Cardiac muscle cell (in vitro differentiated cells and primary cell): ENCODE results near the gene ZBTB8OS. TPM values are rescaled to one million over a fixed set of nuclear protein-coding genes. Genes with fewer than 3 reads are reported as not detected.
"Not testable (repeated sequence)": the region's sequence is repeated elsewhere in the genome, so short reads cannot be mapped to it uniquely, and the experiment has no call there.

Experiments
- DNase-seq, 2 donors: peaks; one replicate each; pipeline versions ENCODE4 v3.0.0 to v3.0.0-alpha.2; 2010 to 2017; ENCODE audit warnings: low read depth in 1 of 2, low spot score in 1 of 2
- H3K27ac ChIP-seq: fragments of 200-600 bp; sonication (generic); 2 replicates; pipeline ENCODE4 v1.5.1; 2016
- H3K27me3 ChIP-seq: fragments of 200-600 bp; sonication (generic); 2 replicates; pipeline ENCODE4 v1.6.0; 2016; ENCODE audit warnings: control low read depth
- H3K36me3 ChIP-seq: fragments of 200-600 bp; sonication (generic); 2 replicates; pipeline ENCODE4 v1.5.1; 2016; ENCODE audit warnings: control low read depth
- H3K4me1 ChIP-seq: fragments of 200-600 bp; sonication (generic); 2 replicates; pipeline ENCODE4 v1.8.1; 2017; ENCODE audit warnings: low read depth, mild to moderate bottlenecking, mixed run types
- H3K4me3 ChIP-seq: fragments of 200-600 bp; sonication (generic); 2 replicates; pipeline ENCODE4 v1.5.1; 2016; ENCODE audit warnings: mild to moderate bottlenecking
- H3K9me3 ChIP-seq: fragments of 200-600 bp; sonication (generic); 2 replicates; pipeline ENCODE4 v1.5.1; 2017; ENCODE audit warnings: low read depth, mild to moderate bottlenecking, control low read depth
- CTCF ChIP-seq: IDR thresholded peaks from 2 replicates; pipeline ENCODE4 v1.5.1; 2012; ENCODE audit warnings: low read depth, mild to moderate bottlenecking, low read length
- polyA plus RNA-seq: library from polyadenylated mRNA; unstranded; fragments of >200 nt; fragmentation: Nextera tagmentation; extraction: Ambion mirVana; gene quantifications from 2 replicates; pipeline ENCODE4 v1.2.1, GENCODE V29; 2016
- total RNA-seq: library from RNA; depleted of rRNA; stranded (reverse); fragments of >200 nt; gene quantifications from 2 replicates; pipeline ENCODE4 v1.2.3, GENCODE V29; 2016

Gene ZBTB8OS
- total and polyA plus RNA-seq, 2 experiments from 2014 or later = 37.1 to 66.8 TPM

DNA sequence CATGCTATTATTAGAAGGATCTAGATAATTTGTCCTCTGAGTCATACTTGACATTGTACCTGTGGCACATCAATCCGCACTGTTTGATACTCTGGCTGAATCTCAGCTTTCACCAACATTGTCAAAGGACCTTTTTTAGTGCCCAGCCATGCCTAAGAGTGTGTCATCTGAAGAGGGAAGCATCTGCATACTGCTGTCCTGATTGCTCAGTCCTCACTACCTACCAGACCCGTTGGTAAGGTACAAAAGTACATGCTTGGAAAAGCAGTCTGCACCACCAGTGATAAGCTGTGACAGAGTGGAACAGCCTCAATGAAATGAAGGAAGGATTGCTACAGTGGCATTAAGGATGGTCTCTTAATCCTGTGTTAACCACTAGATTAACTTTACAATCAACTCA is 35.1 kb upstream of the ZBTB8OS start:
- Histone ChIP-seq H3K4me1 (no peaks in the 10 kb centered on the region), H3K27ac (peak overlapping the region; percentile 14), H3K27me3 (no peaks in the 10 kb centered on the region), H3K9me3 (no peaks in the 10 kb centered on the region), H3K36me3 (peaks cover 33% of the 10 kb centered on the region), H3K4me3 (no peak overlapping the region)
- no peak for DNase-seq
- no peak for TF ChIP-seq CTCF

DNA sequence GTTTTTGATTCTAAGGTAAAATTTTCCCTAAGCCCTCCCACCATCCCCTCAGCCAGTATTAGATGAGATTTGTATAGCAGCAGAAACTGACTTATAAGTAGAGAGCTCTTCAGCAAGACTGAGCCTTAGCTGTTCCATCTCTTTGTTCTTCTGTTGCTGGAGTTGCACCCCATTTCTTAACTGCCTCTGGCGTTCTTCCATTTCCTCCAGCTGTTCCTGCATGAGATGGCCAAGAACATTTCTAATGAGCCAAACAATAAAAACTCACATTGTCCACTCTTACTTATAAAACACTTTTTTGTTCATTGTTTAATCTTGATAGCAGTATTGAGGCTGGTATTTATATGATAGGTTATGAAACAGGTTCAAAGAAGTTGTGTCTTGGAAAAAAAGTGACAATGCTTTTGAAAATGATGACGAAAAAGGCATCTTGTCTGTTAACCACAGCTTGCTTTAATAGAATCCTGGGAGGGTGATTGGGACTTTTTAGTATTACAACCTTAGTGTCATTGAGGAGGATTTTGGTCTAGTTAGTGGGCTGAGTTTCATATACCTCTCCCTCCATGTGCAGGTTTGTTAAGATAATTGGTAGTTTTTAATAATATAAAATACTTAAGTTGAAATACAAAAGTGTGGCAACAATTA is 33.9 kb upstream of the ZBTB8OS start:
- no peak overlapping the region for H3K27ac ChIP-seq
- H3K4me3 ChIP-seq = no peak overlapping the region
- TF ChIP-seq CTCF = no peak
- peak in 1 of 2 donors; percentile 88 for DNase-seq
- H3K4me1 ChIP-seq = no peaks in the 10 kb centered on the region
- no peaks in the 10 kb centered on the region for H3K9me3 ChIP-seq
- H3K27me3 ChIP-seq = no peaks in the 10 kb centered on the region
- H3K36me3 ChIP-seq = peaks cover 40% of the 10 kb centered on the region

- Histone ChIP-seq H3K36me3 (peaks cover 47% of the 10 kb centered on the region), H3K9me3 (no peaks in the 10 kb centered on the region), H3K4me3 (no peak overlapping the region), H3K27ac (no peak overlapping the region), H3K4me1 (no peaks in the 10 kb centered on the region), H3K27me3 (no peaks in the 10 kb centered on the region)
- no peak for TF ChIP-seq CTCF
- DNase-seq = no peak
Measured at GRCh38 chr1:32683397-32683796, 33.0 kb upstream of the ZBTB8OS start.

- peaks cover 55% of the 10 kb centered on the region for H3K36me3 ChIP-seq
- H3K4me1 ChIP-seq = no peaks in the 10 kb centered on the region
- H3K4me3 ChIP-seq = no peak overlapping the region
- no peak for DNase-seq
- TF ChIP-seq CTCF = no peak
- no peaks in the 10 kb centered on the region for H3K9me3 ChIP-seq
- H3K27ac ChIP-seq = no peak overlapping the region
- no peaks in the 10 kb centered on the region for H3K27me3 ChIP-seq
Measured at GRCh38 chr1:32681999-32682398, 31.6 kb upstream of the ZBTB8OS start.

DNA sequence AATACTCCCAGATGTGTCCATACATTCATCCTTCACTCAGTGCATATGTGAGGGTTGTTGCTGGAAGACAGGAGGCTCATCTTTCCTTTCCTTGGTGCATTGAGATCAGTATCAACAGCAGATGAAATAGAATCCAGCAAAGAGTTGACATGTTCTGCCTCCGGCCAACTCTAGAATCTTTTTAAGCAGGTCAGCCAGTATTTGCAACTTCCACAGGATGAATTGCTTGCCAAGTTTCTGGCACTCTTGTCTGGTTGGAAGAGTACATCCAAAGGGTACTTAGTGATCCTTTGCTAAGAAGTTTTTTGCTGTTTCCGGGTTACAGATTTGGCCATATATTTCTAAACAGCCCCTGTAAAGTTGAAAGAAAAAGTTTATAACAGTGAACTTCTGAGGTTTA is 31.2 kb upstream of the ZBTB8OS start:
- H3K4me3 ChIP-seq = no peak overlapping the region
- no peak for TF ChIP-seq CTCF
- no peaks in the 10 kb centered on the region for H3K9me3 ChIP-seq
- peaks cover 60% of the 10 kb centered on the region for H3K36me3 ChIP-seq
- H3K27me3 ChIP-seq = no peaks in the 10 kb centered on the region
- no peaks in the 10 kb centered on the region for H3K4me1 ChIP-seq
- peak in 1 of 2 donors; percentile 64 for DNase-seq
- no peak overlapping the region for H3K27ac ChIP-seq

DNA sequence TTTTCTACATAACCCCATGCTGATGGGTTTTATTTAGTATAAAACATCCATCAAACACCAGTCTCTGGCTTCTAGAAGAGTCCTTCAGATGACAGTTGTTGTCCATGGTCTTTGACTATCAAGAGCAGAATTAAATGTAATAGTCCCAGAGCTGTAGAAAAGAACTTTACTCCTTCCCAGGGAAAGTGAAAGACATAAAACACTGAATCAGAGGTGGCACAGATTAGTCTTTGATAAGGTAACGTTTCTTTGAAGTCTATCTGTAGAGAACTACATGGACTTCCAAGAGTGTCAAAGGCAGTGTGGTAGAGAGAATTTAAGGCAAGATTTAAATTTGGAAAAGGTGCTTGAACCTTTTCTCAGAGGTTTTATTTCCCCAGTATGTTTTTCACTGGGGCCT is 30.3 kb upstream of the ZBTB8OS start:
- Histone ChIP-seq H3K36me3 (peaks cover 62% of the 10 kb centered on the region), H3K4me3 (no peak overlapping the region), H3K4me1 (no peaks in the 10 kb centered on the region), H3K27me3 (no peaks in the 10 kb centered on the region), H3K27ac (no peak overlapping the region), H3K9me3 (no peaks in the 10 kb centered on the region)
- TF ChIP-seq CTCF = no peak
- DNase-seq = no peak

- H3K27ac ChIP-seq, DNase-seq, H3K4me1 ChIP-seq, H3K27me3 ChIP-seq, H3K9me3 ChIP-seq, H3K4me3 ChIP-seq: not testable (repeated sequence)
- H3K36me3 ChIP-seq = peaks cover 65% of the 10 kb centered on the region
Measured at GRCh38 chr1:32679993-32680392, 29.6 kb upstream of the ZBTB8OS start.
